Measurements from ENCODE around the gene ZNF534.
"Not testable (repeated sequence)": the region's sequence is repeated elsewhere in the genome, so short reads cannot be mapped to it uniquely, and the experiment has no call there.

Gene ZNF534

GRCh38 chr19:52428937-52429336, at the start of gene ZNF534:
TSS of gene ZNF534 (plus strand) at chr19:52429148. CDS start at chr19:52431475, 2,327 bp downstream.
- no peak for DNase-seq

- DNase-seq: no peak
Observed at GRCh38 chr19:52391135-52391534, 37.8 kb upstream of the ZNF534 start.

DNA sequence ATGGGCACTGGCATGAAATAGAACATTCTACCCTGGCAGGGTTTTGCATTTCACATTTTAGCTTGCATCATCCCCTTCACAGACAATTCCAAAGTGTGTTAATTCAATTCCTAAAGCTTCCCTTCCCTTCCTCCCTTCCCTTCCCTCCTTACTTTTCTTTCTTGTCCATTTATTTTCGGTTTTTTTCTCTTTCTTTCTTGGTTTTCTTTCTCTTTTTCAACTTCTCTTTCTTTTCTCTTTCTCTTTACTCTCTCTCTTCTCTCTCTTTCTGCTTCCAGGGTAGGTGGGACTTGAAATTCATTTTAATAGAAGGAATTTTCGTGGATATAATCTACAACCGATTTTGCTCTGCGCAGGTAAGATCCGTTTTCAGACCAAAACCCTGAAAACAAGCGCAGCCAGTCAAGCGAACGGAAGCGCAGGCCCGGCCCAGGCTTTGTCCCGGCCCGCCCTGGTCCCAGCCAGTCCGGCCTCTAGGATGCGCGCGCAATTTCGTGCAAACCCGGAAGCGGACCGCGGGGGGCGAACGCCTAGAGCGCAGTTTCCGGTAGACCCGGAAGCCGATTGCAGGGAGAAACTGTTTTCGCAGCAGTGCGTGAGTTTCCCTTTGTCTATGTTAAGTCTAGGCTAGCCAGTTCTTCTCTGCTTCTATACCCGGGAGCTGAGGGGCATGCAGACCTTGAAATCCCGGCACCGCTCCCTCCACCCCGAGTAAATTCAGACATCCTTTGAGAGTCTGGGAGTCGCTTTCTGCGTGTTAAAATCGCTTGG, 31.5 kb upstream of the ZNF534 start, which contains the start of gene ZNF528:
Gene ZNF528 (plus strand): TSS at position 540 of the 771 bp plus-strand sequence. CDS start 4,165 bp downstream, outside the sequence.
- peak; percentile 54 to 73 for DNase-seq

GRCh38 chr19:52398081-52398441, 30.9 kb upstream of the ZNF534 start:
- DNase-seq: no peak

- DNase-seq: no peak
Observed at GRCh38 chr19:52410276-52410675, 18.7 kb upstream of the ZNF534 start.

DNA sequence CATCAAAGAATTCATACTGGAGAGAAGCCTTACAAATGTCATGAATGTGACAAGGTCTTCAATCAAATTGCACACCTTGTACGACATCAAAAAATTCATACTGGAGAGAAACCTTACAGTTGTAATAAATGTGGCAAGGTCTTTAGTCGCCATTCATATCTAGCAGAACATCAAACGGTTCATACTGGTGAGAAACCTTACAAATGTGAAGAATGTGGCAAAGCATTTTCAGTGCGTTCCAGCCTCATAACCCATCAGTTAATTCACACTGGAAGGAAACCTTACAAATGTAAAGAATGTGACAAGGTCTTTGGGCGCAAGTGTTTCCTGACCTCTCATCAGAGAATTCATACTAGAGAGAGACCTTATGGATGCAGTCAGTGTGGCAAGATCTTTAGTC, 13.2 kb upstream of the ZNF534 start:
- no peak for DNase-seq

- no peak for DNase-seq
Observed at GRCh38 chr19:52442179-52442578, 13.2 kb downstream of the ZNF534 start.

DNA sequence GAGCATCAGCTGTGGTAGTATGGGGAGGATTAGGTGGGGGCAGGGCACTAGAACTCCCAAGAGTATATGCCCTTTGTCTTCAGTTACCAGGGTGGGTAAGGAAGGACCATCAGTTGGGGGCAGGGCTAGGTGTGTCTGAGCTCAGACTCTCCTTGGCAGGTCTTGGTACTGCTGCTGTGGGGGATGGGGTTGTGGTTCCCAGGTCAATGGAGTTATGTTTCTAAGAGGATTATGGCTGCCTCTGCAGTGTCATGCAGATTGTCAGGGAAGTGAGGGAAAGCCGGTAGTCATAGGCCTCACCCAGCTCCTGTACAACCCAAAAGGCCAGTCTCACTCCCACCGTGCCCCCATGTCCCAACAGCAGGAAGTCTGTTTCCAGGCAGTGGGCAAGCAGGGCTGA, 15.6 kb downstream of the ZNF534 start:
- DNase-seq: no peak

DNA sequence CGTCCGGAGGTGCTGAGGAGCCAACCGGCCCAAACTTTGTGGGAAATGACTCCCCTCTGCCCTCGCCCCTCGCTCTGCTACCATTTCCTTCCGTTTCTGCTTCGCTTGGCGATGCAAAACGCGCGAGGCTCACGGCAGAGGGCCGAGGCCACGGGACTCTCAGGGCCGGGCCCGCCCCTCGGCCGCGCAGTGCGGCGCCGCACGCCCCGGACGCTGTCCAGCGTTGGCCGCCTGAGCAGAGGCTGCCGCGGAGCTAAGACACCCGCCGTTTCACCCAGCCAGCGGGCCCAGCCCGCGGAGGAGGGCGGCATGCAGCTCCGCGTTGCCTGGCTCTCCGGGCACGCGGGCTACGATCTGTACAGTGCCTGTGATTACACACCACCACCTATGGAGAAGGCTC, 22.3 kb downstream of the ZNF534 start:
- no peak for DNase-seq

DNA sequence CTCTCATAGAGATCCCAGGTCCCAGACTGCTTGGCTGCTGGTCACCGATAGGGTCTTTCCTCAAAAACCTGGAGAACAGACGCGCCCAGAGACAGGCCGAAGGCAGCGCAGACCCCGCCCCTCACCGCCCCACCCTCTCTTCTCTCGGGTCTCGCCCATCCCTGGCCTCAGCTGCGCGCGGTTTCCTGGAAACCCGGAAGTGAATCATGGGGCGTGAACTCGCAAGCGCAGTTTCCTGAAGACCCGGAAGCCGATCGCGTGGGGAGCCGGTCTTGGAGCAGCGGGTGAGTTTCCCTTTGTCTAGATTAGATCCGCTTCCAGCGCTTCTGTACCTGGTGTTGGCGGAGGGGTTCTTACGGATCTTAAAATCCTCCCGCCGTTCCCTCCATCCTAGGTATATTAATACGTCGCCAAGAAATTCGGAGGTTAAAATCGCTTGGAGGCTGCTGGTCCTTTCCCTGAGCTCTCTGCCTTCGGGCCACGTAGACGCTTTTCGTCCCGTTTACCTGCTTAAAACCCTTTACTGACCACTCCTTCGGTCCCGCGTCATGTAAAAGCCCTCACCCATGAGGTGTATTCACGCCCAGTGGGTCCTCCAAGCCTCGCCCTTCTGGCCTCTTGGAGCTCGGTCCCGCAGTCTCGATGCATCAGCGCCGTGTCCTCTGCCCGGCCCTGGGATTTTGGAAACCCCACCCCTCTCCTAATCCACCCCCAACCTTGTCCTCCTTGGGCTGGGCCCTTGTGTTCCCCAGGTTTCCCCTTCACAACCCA, 24.6 kb downstream of the ZNF534 start, which contains the start of gene ZNF578:
Gene ZNF578 (plus strand): TSS at position 230 of the 771 bp plus-strand sequence. CDS start 48,293 bp downstream, outside the sequence.
- DNase-seq: no peak

DNA sequence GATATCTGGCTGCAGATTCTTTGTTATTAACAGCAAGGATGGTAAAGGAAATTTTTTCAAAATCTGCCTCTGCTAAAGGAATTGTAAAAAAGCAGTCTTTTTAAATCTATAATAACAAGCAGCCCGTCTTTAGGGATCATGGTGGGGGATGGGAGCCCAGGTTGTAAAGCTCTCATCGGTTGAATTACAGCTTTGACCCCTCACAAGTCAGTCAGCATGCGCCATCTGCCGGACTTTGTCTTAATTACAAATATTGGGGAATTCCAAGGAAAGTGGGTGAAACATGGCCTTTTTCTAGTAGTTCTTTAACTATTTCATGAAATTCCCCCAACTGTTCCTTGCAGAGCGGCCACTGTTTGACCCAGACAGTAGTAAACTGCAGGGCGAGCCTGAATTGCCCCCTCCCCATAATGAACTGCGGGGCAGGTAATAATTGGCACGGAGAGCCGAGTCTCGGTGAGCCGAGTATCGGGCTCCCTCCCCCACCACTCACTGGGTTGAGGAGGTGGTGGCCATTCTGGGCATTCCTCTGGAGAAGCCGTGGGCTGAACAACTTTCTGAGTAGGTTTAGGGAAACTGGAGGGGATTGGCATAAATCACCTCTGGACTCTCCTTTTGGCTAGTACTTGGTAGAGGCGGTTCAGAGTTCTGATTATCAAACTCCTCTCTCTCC, 36.0 kb downstream of the ZNF534 start:
- peak; percentile 5 to 10 for DNase-seq

DNA sequence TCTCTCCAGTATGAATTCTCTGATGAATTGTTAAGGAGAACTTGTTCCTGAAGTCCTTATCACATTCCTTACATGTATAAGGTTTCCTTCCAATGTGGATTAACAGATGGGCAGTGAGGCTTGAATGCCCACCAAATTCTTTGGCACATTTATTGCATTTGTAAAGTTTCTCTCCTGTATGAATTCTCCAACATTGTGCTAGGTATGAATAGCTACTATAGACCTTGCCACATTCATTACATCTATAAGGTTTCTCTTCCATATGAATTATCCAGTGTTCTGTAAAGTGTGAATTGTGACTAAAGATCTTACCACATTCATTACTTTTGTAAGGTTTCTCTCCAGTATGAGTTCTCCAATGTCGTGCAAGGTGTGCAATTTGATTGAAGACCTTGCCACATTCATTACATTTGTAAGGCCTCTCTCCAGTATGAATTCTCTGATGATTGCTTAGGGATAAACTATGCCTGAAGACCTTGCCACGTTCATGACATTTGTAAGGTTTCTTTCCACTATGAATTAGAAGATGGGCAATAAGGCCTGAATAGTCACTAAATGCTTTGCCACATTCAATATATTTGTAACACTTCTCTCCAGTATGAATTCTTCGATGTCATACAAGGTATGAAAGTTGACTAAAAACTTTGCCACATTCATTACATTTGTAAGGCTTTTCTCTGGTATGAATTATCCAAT, 44.9 kb downstream of the ZNF534 start:
- DNase-seq: no peak

GRCh38 chr19:52474351-52475127, 45.6 kb downstream of the ZNF534 start:
- no peak for DNase-seq

GRCh38 chr19:52484111-52484743, 55.3 kb downstream of the ZNF534 start:
- DNase-seq: not testable (repeated sequence)

GRCh38 chr19:52485064-52485463, 56.1 kb downstream of the ZNF534 start:
- not testable (repeated sequence) for DNase-seq

GRCh38 chr19:52485561-52486240, 56.8 kb downstream of the ZNF534 start:
- not testable (repeated sequence) for DNase-seq

DNA sequence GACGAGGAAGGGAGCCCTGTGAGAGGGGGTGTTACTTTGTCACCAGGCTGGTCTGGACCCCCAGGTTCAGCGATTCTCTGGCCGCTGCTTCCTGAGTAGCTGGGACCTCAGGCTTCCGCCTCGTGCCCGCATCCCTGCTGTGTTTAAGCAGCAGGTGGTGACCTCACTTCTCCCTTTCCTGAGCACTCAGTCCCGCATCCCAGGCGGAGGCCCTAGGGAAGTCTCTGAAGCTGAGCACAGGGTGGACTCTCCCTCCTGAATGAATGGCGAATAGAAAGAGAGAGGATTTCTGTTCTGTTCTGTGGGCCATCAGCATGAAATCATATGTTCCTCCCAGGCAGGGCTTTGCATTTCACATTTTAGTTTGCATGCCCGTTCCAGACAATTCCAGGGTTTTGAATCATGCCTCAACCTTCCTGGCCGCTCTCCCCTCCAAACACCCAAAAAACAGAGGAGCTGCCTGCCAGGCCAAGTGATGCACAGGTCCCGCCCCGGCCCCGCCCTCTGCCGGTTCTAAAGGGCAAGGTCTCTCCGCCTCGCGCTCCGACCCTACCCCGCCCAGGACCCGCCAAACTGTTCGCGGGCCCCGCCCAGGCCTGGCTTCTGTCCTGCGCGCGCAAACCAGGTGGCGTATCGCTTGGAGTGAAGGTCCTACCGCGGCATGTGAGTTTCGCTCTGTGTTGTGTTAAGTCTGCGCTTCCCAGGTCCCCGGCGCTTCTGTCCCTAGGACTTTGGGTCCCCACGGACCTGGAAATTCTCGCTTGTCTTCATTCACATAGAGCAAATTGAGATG, 63.4 kb downstream of the ZNF534 start:
- DNase-seq: no peak

DNA sequence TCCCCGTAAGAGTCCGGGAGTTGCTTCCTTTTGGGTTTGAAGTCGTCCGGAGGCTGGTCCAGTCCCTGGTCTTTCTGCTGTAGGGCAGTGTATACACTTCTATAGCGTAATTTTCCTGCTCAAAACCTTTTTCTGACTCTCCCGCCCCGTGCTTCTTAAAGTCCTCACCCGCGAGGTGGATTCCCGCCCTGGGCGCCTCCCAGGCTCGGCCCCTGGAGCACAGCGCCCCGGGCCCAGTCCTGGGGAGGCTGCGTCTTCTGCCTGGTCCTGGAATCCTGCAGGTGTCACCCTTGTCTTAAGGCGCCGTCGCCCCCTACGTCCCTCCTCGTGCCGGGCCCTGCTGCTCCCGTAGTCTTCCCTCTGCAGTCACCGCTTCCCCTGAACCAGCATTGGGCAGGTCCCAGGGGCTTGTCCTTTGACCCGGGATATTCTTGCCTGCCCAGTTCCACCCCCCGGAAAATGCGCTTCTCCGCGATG, 64.1 kb downstream of the ZNF534 start:
- DNase-seq: no peak

- DNase-seq: no peak
Observed at GRCh38 chr19:52494518-52494917, 65.6 kb downstream of the ZNF534 start.

- DNase-seq: no peak
Observed at GRCh38 chr19:52498571-52498970, 69.6 kb downstream of the ZNF534 start.

All from SHP77 (cell line).